IMR-90 (cell line): ENCODE measurements around the gene SLC35F3. TPM values are rescaled to one million over a fixed set of nuclear protein-coding genes. Genes with fewer than 3 reads are reported as not detected.

Experiments
- ATAC-seq: fragments of 200-7000 bp; cut with Tn5 transposase; 2 replicates; pipeline ENCODE4 v1.9.1; 2020; ENCODE audit warnings: low read depth, mild to moderate bottlenecking, moderate library complexity
- BruUV-seq: library from RNA; stranded (reverse); fragments of 400-500 nt; replicated peaks from 2 replicates; lab custom pipeline; 2021; lab: Mats Ljungman, UMichigan
- CTCF ChIA-PET: fragments of 300-600 bp; formaldehyde crosslinking; extraction: SDS; loops from one replicate; lab custom pipeline; 2021; ENCODE audit warnings: antibody characterized with exemption; lab: Yijun Ruan, JAX
- POLR2A ChIA-PET: fragments of 300-600 bp; sonication (Branson Sonifier 250); formaldehyde crosslinking; loops from one replicate; lab custom pipeline; 2022; ENCODE audit warnings: antibody characterized with exemption; ENCODE audit not compliant: unreplicated experiment; lab: Charles Lee
- DNase-seq: peaks from one replicate; pipeline ENCODE4 v3.0.0; 2013
- H2AFZ ChIP-seq: replicated peaks from 2 replicates; pipeline ENCODE3; 2013; ENCODE audit warnings: low read length, mild to moderate bottlenecking; ENCODE audit not compliant: poor library complexity
- H2AK5ac ChIP-seq: 2 replicates; pipeline ENCODE4 v1.6.1; 2013; ENCODE audit warnings: low read depth, low read length, inconsistent platforms
- H2AK9ac ChIP-seq: replicated peaks from 2 replicates; pipeline ENCODE3; 2013; ENCODE audit warnings: mild to moderate bottlenecking, low read depth, low read length, moderate library complexity; ENCODE audit not compliant: poor library complexity
- H2BK120ac ChIP-seq: 2 replicates; pipeline ENCODE4 v1.6.1; 2013; ENCODE audit warnings: low read depth, low read length, inconsistent platforms
- H2BK15ac ChIP-seq: 3 replicates; pipeline ENCODE4 v1.6.1; 2013; ENCODE audit warnings: low read depth, low read length, inconsistent platforms
- H2BK20ac ChIP-seq: 2 replicates; pipeline ENCODE4 v1.6.1; 2013; ENCODE audit warnings: low read depth, mild to moderate bottlenecking, inconsistent platforms, low read length, moderate library complexity
- H2BK5ac ChIP-seq: 2 replicates; pipeline ENCODE4 v1.6.1; 2013; ENCODE audit warnings: mild to moderate bottlenecking, low read depth, low read length, inconsistent platforms; ENCODE audit not compliant: poor library complexity, severe bottlenecking
- H3K14ac ChIP-seq: replicated peaks from 2 replicates; pipeline ENCODE4 v1.6.1; 2013; ENCODE audit warnings: low read depth, low read length, inconsistent platforms
- H3K18ac ChIP-seq: 2 replicates; pipeline ENCODE4 v1.6.1; 2013; ENCODE audit warnings: low read depth, low read length, control low read depth
- H3K23ac ChIP-seq: 2 replicates; pipeline ENCODE4 v1.6.1; 2013; ENCODE audit warnings: low read depth, low read length, inconsistent platforms
- H3K27ac ChIP-seq: 2 replicates; pipeline ENCODE4 v1.5.1; 2013; ENCODE audit warnings: mild to moderate bottlenecking, control low read depth, low read length; ENCODE audit not compliant: insufficient read depth
- H3K27me3 ChIP-seq: 2 replicates; pipeline ENCODE4 v1.6.1; 2013; ENCODE audit warnings: low read length; ENCODE audit not compliant: control insufficient read depth, insufficient read depth
- H3K36me3 ChIP-seq: 2 replicates; pipeline ENCODE4 v1.6.1; 2013; ENCODE audit warnings: low read length, mixed read lengths; ENCODE audit not compliant: control insufficient read depth, insufficient read depth
- H3K4ac ChIP-seq: 2 replicates; pipeline ENCODE4 v1.6.1; 2013; ENCODE audit warnings: low read depth, low read length, inconsistent platforms
- H3K4me1 ChIP-seq: 2 replicates; pipeline ENCODE4 v1.6.1; 2013; ENCODE audit warnings: low read length, mixed read lengths; ENCODE audit not compliant: control insufficient read depth, insufficient read depth
- H3K4me2 ChIP-seq: 2 replicates; pipeline ENCODE4 v1.6.1; 2013; ENCODE audit warnings: low read depth, mild to moderate bottlenecking, control low read depth, low read length, moderate library complexity
- H3K4me3 ChIP-seq: 2 replicates; pipeline ENCODE4 v1.5.1; 2013; ENCODE audit warnings: low read depth, mild to moderate bottlenecking, control low read depth, low read length, moderate library complexity; ENCODE audit not compliant: insufficient read depth
- H3K56ac ChIP-seq: 2 replicates; pipeline ENCODE4 v1.6.1; 2013; ENCODE audit warnings: low read length, inconsistent platforms; ENCODE audit not compliant: insufficient read depth; ENCODE audit errors: extremely low read depth
- H3K79me1 ChIP-seq, 2 experiments: 2 replicates each; pipeline ENCODE4 v1.6.1; 2013; ENCODE audit warnings: low read length in 2 of 2, inconsistent platforms in 1 of 2, low read depth in 1 of 2
- H3K9ac ChIP-seq: 2 replicates; pipeline ENCODE4 v1.6.1; 2013; ENCODE audit warnings: low read depth, low read length, control low read depth
- H3K9me1 ChIP-seq: 2 replicates; pipeline ENCODE4 v1.6.1; 2013; ENCODE audit warnings: low read length, inconsistent platforms; ENCODE audit not compliant: insufficient read depth
- H3K9me3 ChIP-seq: 2 replicates; pipeline ENCODE4 v1.6.1; 2013; ENCODE audit warnings: low read length; ENCODE audit not compliant: control insufficient read depth, insufficient read depth
- H4K20me1 ChIP-seq: 2 replicates; pipeline ENCODE4 v1.6.1; 2013; ENCODE audit warnings: low read length, inconsistent platforms; ENCODE audit not compliant: insufficient read depth
- H4K5ac ChIP-seq: 2 replicates; pipeline ENCODE4 v1.6.1; 2013; ENCODE audit warnings: mild to moderate bottlenecking, low read depth, low read length, control low read depth
- H4K8ac ChIP-seq, 2 experiments: 2 replicates each; pipeline ENCODE4 v1.6.1; 2013; ENCODE audit warnings: low read depth in 2 of 2, low read length in 2 of 2, control low read depth in 1 of 2, inconsistent platforms in 1 of 2
- H4K91ac ChIP-seq: 2 replicates; pipeline ENCODE4 v1.6.1; 2013; ENCODE audit warnings: low read depth, low read length, inconsistent platforms; ENCODE audit not compliant: insufficient read depth
- BHLHE40 ChIP-seq: fragments of 150-350 bp; IDR thresholded peaks from 2 replicates; pipeline ENCODE4 v1.6.1; 2016; ENCODE audit warnings: mild to moderate bottlenecking, low read depth, low read length
- CEBPB ChIP-seq: IDR thresholded peaks from 2 replicates; pipeline ENCODE4 v1.6.1; 2012; ENCODE audit warnings: low read depth, low read length, improper control_type of control experiment
- CHD1 ChIP-seq: IDR thresholded peaks from 2 replicates; pipeline ENCODE4 v1.6.1; 2012; ENCODE audit warnings: low read depth, low read length, improper control_type of control experiment
- MAFK ChIP-seq: IDR thresholded peaks from 2 replicates; pipeline ENCODE4 v1.6.1; 2012; ENCODE audit warnings: low read depth, low read length, improper control_type of control experiment
- MAZ ChIP-seq: IDR thresholded peaks from 2 replicates; pipeline ENCODE4 v1.6.1; 2012; ENCODE audit warnings: low read depth, mild to moderate bottlenecking, low read length, improper control_type of control experiment, moderate library complexity, borderline replicate concordance
- NFE2L2 ChIP-seq: fragments of 150-350 bp; IDR thresholded peaks from 2 replicates; pipeline ENCODE4 v1.6.1; 2016; ENCODE audit warnings: low read depth, mild to moderate bottlenecking, low read length
- RAD21 ChIP-seq: IDR thresholded peaks from 2 replicates; pipeline ENCODE4 v1.6.1; 2012; ENCODE audit warnings: low read length, improper control_type of control experiment
- RCOR1 ChIP-seq: IDR thresholded peaks from 2 replicates; pipeline ENCODE4 v1.6.1; 2012; ENCODE audit warnings: mild to moderate bottlenecking, low read length, improper control_type of control experiment; ENCODE audit not compliant: insufficient replicate concordance
- RFX5 ChIP-seq: IDR thresholded peaks from 2 replicates; pipeline ENCODE4 v1.8.0; 2012; ENCODE audit warnings: low read depth, mild to moderate bottlenecking, low read length, moderate library complexity
- SMC3 ChIP-seq: fragments of 150-350 bp; IDR thresholded peaks from 2 replicates; pipeline ENCODE4 v1.6.1; 2016; ENCODE audit warnings: low read depth, mild to moderate bottlenecking, antibody characterized with exemption, low read length, moderate library complexity
- dilution Hi-C: fragments of 300-500 bp; cut with HindIII; formaldehyde crosslinking; loops from one replicate; pipeline ENCODE4 v1.14.3; 2018; ENCODE audit warnings: low sequenced_read_pairs; ENCODE audit not compliant: unreplicated experiment
- in situ Hi-C: fragments of 300-500 bp; cut with MboI; formaldehyde crosslinking; loops from 3 replicates; pipeline ENCODE4 v1.14.3; 2019; ENCODE audit warnings: low sequenced_read_pairs, inconsistent platforms, mixed read lengths
- intact Hi-C: fragments of 100-400 bp; cut with micrococcal nuclease; formaldehyde crosslinking; loops from 2 replicates; pipeline ENCODE4 v1.10.0; 2022
- polyA plus RNA-seq, 3 experiments: library from polyadenylated mRNA; depleted of rRNA; stranded (reverse); fragments of >200 nt; gene quantifications; 2 replicates each; pipeline ENCODE4 v1.2.3, GENCODE V29; 2012; ENCODE audit warnings: low replicate concordance in 1 of 3
- total RNA-seq: library from RNA; depleted of rRNA; stranded (reverse); fragments of >200 nt; gene quantifications from 2 replicates; pipeline ENCODE4 v1.2.3, GENCODE V29; 2012
- TF ChIP-seq, protein P1 (sequence below): fragments of 150-350 bp; IDR thresholded peaks from 2 replicates; pipeline ENCODE4 v1.6.1; 2016; ENCODE audit warnings: low read depth, mild to moderate bottlenecking, low read length, moderate library complexity, borderline replicate concordance
- TF ChIP-seq, protein P2 (sequence below): fragments of 150-350 bp; IDR thresholded peaks from 2 replicates; pipeline ENCODE4 v1.6.1; 2017; ENCODE audit warnings: mild to moderate bottlenecking, antibody characterized with exemption, low read length, low read depth
- TF ChIP-seq, protein P3 (sequence below): conservative IDR thresholded peaks from 2 replicates; pipeline ENCODE4 v1.5.1; 2012; ENCODE audit warnings: mild to moderate bottlenecking, low read depth, low read length, improper control_type of control experiment

Gene SLC35F3
- total and polyA plus RNA-seq, 2 of the 4 experiments (the other 2 are of a cell fraction) = under 0.01 to 0.17 TPM

- H2BK5ac ChIP-seq = no peak overlapping the region
- no peak overlapping the region for H2AK9ac ChIP-seq
- no peaks in the 10 kb centered on the region for H3K9me1 ChIP-seq
- dilution Hi-C loops (no loop called here), in situ Hi-C loops (no loop called here), intact Hi-C loops (no loop called here)
- no peak overlapping the region for H2AK5ac ChIP-seq
- CTCF ChIA-PET = no interaction called here
- TF ChIP-seq BHLHE40 = no peak
- no peak for TF ChIP-seq RCOR1
- TF ChIP-seq, protein P1, sequence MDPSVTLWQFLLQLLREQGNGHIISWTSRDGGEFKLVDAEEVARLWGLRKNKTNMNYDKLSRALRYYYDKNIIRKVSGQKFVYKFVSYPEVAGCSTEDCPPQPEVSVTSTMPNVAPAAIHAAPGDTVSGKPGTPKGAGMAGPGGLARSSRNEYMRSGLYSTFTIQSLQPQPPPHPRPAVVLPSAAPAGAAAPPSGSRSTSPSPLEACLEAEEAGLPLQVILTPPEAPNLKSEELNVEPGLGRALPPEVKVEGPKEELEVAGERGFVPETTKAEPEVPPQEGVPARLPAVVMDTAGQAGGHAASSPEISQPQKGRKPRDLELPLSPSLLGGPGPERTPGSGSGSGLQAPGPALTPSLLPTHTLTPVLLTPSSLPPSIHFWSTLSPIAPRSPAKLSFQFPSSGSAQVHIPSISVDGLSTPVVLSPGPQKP = no peak
- TF ChIP-seq, protein P2, sequence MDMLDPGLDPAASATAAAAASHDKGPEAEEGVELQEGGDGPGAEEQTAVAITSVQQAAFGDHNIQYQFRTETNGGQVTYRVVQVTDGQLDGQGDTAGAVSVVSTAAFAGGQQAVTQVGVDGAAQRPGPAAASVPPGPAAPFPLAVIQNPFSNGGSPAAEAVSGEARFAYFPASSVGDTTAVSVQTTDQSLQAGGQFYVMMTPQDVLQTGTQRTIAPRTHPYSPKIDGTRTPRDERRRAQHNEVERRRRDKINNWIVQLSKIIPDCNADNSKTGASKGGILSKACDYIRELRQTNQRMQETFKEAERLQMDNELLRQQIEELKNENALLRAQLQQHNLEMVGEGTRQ = no peak
- no peak for TF ChIP-seq MAFK
- TF ChIP-seq CEBPB = no peak
- TF ChIP-seq RFX5 = no peak
- no peak for TF ChIP-seq RAD21
- no peak for TF ChIP-seq CHD1
- no peak for TF ChIP-seq MAZ
- TF ChIP-seq, protein P3, sequence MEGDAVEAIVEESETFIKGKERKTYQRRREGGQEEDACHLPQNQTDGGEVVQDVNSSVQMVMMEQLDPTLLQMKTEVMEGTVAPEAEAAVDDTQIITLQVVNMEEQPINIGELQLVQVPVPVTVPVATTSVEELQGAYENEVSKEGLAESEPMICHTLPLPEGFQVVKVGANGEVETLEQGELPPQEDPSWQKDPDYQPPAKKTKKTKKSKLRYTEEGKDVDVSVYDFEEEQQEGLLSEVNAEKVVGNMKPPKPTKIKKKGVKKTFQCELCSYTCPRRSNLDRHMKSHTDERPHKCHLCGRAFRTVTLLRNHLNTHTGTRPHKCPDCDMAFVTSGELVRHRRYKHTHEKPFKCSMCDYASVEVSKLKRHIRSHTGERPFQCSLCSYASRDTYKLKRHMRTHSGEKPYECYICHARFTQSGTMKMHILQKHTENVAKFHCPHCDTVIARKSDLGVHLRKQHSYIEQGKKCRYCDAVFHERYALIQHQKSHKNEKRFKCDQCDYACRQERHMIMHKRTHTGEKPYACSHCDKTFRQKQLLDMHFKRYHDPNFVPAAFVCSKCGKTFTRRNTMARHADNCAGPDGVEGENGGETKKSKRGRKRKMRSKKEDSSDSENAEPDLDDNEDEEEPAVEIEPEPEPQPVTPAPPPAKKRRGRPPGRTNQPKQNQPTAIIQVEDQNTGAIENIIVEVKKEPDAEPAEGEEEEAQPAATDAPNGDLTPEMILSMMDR = no peak
- no peak for TF ChIP-seq SMC3
- no peak for TF ChIP-seq NFE2L2
- no peak overlapping the region for H2BK20ac ChIP-seq
- H3K27ac ChIP-seq = no peak overlapping the region
- POLR2A ChIA-PET = no interaction called here
- no peaks in the 10 kb centered on the region for H3K27me3 ChIP-seq
- no peak overlapping the region for H3K4ac ChIP-seq
- H3K9me3 ChIP-seq = peaks cover 7% of the 10 kb centered on the region
- H3K23ac ChIP-seq = no peak overlapping the region
- no peak overlapping the region for H3K4me3 ChIP-seq
- H3K9ac ChIP-seq = no peak overlapping the region
- H3K4me2 ChIP-seq = no peak overlapping the region
- H4K91ac ChIP-seq = no peak overlapping the region
- H4K20me1 ChIP-seq = no peaks in the 10 kb centered on the region
- no peak overlapping the region for H3K56ac ChIP-seq
- H4K8ac ChIP-seq = no peak overlapping the region
- no peak for ATAC-seq
- no peak overlapping the region for H3K18ac ChIP-seq
- no peak overlapping the region for H2BK15ac ChIP-seq
- no TSS peak for BruUV-seq
- H3K14ac ChIP-seq = no peak overlapping the region
- H3K36me3 ChIP-seq = no peaks in the 10 kb centered on the region
- no peak overlapping the region for H2BK120ac ChIP-seq
- H3K79me1 ChIP-seq = no peaks in the 10 kb centered on the region
- no peaks in the 10 kb centered on the region for H3K4me1 ChIP-seq
- no peak for DNase-seq
- H4K5ac ChIP-seq = no peak overlapping the region
- no peak overlapping the region for H2AFZ ChIP-seq
These were observed 97.3 kb downstream of the SLC35F3 start for GRCh38 chr1:234001817-234002216.
